Measurements from ENCODE around the gene COL4A4. TPM values are rescaled to one million over a fixed set of nuclear protein-coding genes. Genes with fewer than 3 reads are reported as not detected.

COL4A4 gene
- total and polyA plus RNA-seq, 2 of the 13 experiments (the other 11 are each of a cell fraction or from before 2014, with no cell fraction given): not detected

DNA sequence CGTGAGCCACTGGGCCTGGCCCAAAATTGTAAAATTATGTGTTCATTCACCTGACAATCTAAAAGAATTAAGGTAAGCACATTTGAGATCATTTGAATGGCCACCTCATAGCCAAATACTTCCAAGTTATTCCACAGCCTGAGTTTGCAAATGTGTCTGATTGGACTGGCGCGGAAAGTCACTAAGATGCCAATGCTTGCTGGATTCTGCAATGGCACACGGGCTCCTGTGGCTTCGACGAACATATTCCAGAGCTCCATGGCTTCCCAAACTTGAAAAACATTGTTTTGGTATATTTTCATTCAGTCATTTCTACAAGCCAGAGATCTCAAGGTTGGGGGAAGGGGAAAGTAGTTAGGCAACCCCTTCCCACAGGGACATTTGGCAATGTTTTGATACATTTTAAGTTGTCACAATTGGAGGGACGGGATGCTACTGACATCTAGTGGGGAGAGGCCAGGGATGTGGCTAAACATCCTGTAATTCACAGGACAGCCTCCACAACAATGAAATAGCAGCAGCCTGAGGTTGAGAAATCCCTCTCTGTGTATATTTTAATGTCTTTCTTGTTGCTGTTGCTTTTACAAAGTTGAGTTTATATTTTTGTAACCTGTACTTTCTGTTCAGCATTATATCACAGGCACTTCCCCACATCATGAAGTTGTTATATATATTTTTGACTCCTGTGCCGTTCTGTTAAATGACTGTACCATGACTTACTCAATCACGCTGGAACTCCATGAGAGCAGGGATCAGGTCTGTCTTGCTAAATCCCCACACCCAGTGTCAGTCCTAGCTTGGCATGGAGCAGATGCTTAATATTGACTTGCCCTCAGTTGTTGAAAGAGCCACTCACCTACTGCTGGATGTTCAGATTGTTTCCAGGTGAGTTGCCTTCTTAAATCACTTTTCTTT is 56.9 kb downstream of the COL4A4 start (continued):
- TF ChIP-seq, protein P1, sequence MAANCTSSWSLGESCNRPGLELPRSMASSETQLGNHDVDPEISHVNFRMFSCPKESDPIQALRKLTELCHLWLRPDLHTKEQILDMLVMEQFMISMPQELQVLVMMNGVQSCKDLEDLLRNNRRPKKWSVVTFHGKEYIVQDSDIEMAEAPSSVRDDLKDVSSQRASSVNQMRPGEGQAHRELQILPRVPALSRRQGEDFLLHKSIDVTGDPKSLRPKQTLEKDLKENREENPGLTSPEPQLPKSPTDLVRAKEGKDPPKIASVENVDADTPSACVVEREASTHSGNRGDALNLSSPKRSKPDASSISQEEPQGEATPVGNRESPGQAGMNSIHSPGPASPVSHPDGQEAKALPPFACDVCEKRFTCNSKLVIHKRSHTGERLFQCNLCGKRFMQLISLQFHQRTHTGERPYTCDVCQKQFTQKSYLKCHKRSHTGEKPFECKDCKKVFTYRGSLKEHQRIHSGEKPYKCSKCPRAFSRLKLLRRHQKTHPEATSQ (CRISPR knock-in tag; IDR thresholded peaks at IDR 0.05; ENCODE audit: borderline replicate concordance): no peak
- TF ChIP-seq GZF1 (CRISPR knock-in tag; IDR thresholded peaks at IDR 0.05) (no peak), REL (CRISPR knock-in tag; conservative IDR thresholded peaks at IDR 0.05) (no peak), ZSCAN30 (CRISPR knock-in tag; IDR thresholded peaks at IDR 0.05) (no peak), GPN1 (CRISPR knock-in tag; IDR thresholded peaks at IDR 0.05; ENCODE audit: borderline replicate concordance) (no peak), THYN1 (CRISPR knock-in tag; IDR thresholded peaks at IDR 0.05; ENCODE audit: borderline replicate concordance, low read depth) (no peak), ZNF546 (CRISPR knock-in tag; conservative IDR thresholded peaks at IDR 0.05) (no peak), TAF15 (IDR thresholded peaks at IDR 0.05; ENCODE audit: low read depth, low read length, poor library complexity, severe bottlenecking) (no peak), ZNF558 (CRISPR knock-in tag; IDR thresholded peaks at IDR 0.05; ENCODE audit: borderline replicate concordance) (no peak), NFKBIZ (CRISPR knock-in tag; IDR thresholded peaks at IDR 0.05) (no peak), MIER2 (CRISPR knock-in tag; IDR thresholded peaks at IDR 0.05) (no peak), ZNF337 (CRISPR knock-in tag; IDR thresholded peaks at IDR 0.05; ENCODE audit: borderline replicate concordance, low read depth) (no peak), PCBP2 (optimal IDR thresholded peaks at IDR 0.05; ENCODE audit: low read depth, low read length, poor library complexity, severe bottlenecking) (no peak), FOXJ3 (CRISPR knock-in tag; IDR thresholded peaks at IDR 0.05; ENCODE audit: borderline replicate concordance) (no peak), RAD21 (CRISPR knock-in tag; IDR thresholded peaks at IDR 0.05) (peak; percentile 89), BCL6 (CRISPR knock-in tag; IDR thresholded peaks at IDR 0.05) (no peak), ZNF772 (CRISPR knock-in tag; IDR thresholded peaks at IDR 0.05) (no peak), ZNF883 (CRISPR knock-in tag; IDR thresholded peaks at IDR 0.05; ENCODE audit: not compliant biosample characterization) (no peak), CEBPG (CRISPR knock-in tag; IDR thresholded peaks at IDR 0.05) (peak; percentile 34; the same call in 1 of the 2 replicates), ZNF367 (CRISPR knock-in tag; IDR thresholded peaks at IDR 0.05; ENCODE audit: borderline replicate concordance) (no peak)
- TF ChIP-seq, protein P2, sequence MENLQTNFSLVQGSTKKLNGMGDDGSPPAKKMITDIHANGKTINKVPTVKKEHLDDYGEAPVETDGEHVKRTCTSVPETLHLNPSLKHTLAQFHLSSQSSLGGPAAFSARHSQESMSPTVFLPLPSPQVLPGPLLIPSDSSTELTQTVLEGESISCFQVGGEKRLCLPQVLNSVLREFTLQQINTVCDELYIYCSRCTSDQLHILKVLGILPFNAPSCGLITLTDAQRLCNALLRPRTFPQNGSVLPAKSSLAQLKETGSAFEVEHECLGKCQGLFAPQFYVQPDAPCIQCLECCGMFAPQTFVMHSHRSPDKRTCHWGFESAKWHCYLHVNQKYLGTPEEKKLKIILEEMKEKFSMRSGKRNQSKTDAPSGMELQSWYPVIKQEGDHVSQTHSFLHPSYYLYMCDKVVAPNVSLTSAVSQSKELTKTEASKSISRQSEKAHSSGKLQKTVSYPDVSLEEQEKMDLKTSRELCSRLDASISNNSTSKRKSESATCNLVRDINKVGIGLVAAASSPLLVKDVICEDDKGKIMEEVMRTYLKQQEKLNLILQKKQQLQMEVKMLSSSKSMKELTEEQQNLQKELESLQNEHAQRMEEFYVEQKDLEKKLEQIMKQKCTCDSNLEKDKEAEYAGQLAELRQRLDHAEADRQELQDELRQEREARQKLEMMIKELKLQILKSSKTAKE (CRISPR knock-in tag; IDR thresholded peaks at IDR 0.05; ENCODE audit: borderline replicate concordance): no peak
- TF ChIP-seq, protein P3, sequence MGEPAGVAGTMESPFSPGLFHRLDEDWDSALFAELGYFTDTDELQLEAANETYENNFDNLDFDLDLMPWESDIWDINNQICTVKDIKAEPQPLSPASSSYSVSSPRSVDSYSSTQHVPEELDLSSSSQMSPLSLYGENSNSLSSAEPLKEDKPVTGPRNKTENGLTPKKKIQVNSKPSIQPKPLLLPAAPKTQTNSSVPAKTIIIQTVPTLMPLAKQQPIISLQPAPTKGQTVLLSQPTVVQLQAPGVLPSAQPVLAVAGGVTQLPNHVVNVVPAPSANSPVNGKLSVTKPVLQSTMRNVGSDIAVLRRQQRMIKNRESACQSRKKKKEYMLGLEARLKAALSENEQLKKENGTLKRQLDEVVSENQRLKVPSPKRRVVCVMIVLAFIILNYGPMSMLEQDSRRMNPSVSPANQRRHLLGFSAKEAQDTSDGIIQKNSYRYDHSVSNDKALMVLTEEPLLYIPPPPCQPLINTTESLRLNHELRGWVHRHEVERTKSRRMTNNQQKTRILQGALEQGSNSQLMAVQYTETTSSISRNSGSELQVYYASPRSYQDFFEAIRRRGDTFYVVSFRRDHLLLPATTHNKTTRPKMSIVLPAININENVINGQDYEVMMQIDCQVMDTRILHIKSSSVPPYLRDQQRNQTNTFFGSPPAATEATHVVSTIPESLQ (CRISPR knock-in tag; conservative IDR thresholded peaks at IDR 0.05): no peak
- TF ChIP-seq, protein P4, sequence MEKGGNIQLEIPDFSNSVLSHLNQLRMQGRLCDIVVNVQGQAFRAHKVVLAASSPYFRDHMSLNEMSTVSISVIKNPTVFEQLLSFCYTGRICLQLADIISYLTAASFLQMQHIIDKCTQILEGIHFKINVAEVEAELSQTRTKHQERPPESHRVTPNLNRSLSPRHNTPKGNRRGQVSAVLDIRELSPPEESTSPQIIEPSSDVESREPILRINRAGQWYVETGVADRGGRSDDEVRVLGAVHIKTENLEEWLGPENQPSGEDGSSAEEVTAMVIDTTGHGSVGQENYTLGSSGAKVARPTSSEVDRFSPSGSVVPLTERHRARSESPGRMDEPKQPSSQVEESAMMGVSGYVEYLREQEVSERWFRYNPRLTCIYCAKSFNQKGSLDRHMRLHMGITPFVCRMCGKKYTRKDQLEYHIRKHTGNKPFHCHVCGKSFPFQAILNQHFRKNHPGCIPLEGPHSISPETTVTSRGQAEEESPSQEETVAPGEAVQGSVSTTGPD (CRISPR knock-in tag; IDR thresholded peaks at IDR 0.05): no peak

Data from HepG2 (cell line).